Gastrocnemius medialis (tissue), 4 donors: Measurements from ENCODE around the gene ISOC2.

ENCODE experiments used
- POLR2A ChIP-seq, 2 donors: fragments of 450-650 bp; IDR thresholded peaks; one replicate each; pipeline ENCODE4 v1.6.1; 2017; ENCODE audit warnings: antibody characterized with exemption in 2 of 2, mild to moderate bottlenecking in 2 of 2, moderate library complexity in 2 of 2
- TF ChIP-seq, protein P1 (sequence below), 5 experiments: fragments of 450-650 bp in 3 of 5; fragments of 200-600 bp in 2 of 5; sonication (generic) in 2 of 5; IDR thresholded peaks in 4 of 5; conservative IDR thresholded peaks in 1 of 5; 1 replicate in 4 of 5; 2 replicates in 1 of 5; pipeline ENCODE4 v1.5.1; 2016 to 2019; ENCODE audit warnings: antibody characterized with exemption in 5 of 5, mild to moderate bottlenecking in 3 of 5, moderate library complexity in 3 of 5

DNA sequence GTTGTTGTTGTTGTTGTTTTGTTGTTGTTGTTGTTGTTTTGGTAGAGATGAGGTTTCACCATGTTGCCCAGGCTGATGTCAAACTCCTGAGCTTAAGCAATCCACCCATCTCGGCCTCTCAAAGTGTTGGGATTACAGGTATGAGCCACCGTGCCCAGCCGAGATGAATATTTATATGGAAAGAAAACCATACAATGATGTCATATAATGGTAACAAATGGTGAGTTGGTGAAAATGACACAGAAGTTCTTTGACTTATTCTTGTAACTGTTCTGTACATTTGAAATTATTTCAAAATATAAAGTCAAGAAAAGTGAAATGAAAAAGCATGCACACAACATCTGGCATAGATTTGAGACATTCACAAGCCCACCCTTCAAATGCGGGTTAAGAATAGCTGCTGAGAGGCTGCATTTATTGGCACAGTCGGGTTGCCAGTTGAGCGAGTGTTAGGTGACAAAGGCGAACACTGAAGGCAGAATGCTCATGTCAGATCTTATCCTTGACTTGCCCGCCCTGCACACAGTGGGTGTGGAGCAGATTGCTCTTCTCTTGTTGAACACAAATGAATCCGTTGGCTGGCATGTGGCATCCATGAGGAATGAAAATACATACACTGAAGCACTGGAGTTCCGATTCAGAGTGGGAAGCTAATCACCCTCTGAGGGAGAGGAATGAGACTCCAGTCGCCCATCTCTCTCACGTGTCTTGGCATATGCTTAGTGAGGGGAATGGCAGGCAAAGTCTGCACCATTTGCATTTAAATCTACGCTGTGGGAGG is 38.0 kb downstream of the ISOC2 start:
- TF ChIP-seq POLR2A (IDR thresholded peaks at IDR 0.05): no peak
- TF ChIP-seq, protein P1, sequence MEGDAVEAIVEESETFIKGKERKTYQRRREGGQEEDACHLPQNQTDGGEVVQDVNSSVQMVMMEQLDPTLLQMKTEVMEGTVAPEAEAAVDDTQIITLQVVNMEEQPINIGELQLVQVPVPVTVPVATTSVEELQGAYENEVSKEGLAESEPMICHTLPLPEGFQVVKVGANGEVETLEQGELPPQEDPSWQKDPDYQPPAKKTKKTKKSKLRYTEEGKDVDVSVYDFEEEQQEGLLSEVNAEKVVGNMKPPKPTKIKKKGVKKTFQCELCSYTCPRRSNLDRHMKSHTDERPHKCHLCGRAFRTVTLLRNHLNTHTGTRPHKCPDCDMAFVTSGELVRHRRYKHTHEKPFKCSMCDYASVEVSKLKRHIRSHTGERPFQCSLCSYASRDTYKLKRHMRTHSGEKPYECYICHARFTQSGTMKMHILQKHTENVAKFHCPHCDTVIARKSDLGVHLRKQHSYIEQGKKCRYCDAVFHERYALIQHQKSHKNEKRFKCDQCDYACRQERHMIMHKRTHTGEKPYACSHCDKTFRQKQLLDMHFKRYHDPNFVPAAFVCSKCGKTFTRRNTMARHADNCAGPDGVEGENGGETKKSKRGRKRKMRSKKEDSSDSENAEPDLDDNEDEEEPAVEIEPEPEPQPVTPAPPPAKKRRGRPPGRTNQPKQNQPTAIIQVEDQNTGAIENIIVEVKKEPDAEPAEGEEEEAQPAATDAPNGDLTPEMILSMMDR (IDR thresholded peaks at IDR 0.05 in 4 of 5, conservative IDR thresholded peaks at IDR 0.05 in 1 of 5): no peak
